ENCODE measurements around the gene CCDC200. TPM values are rescaled to one million over a fixed set of nuclear protein-coding genes. Genes with fewer than 3 reads are reported as not detected.

CCDC200 gene
- not detected in 5 replicates for total RNA-seq (2022; extraction: Qiagen RNA extraction)

GRCh38 chr17:43228020-43228782, at the start of gene CCDC200:
Gene CCDC200 (minus strand): TSS chr17:43228623. CDS start chr17:43228554, 69 bp downstream.

GRCh38 chr17:43233877-43234276, 5.5 kb upstream of the CCDC200 start, which contains the start of gene RNU2-1:
Gene RNU2-1 (minus strand): TSS chr17:43233977.

GRCh38 chr17:43211480-43212402, 16.7 kb downstream of the CCDC200 start, which contains the start of gene TMEM106A:
Gene TMEM106A (plus strand): TSS chr17:43211875. CDS start chr17:43213042, 1,167 bp downstream.

Other genes with a start within 250 kb of the CCDC200 start
- 0.63 to 1.3 TPM (median 0.87 TPM) in 5 replicates for gene PTGES3L, start 248.5 kb downstream of the CCDC200 start, total RNA-seq (2022; extraction: Qiagen RNA extraction)
- 19.0 to 20.1 TPM (median 19.6 TPM) in 5 replicates for gene RUNDC1, start 248.1 kb downstream of the CCDC200 start, total RNA-seq (2022; extraction: Qiagen RNA extraction)
- gene RPL27, start 230.2 kb downstream of the CCDC200 start, total RNA-seq (2022; extraction: Qiagen RNA extraction) = 2,911 to 3,334 TPM (median 2,945 TPM) in 5 replicates
- gene IFI35, start 221.8 kb downstream of the CCDC200 start, total RNA-seq (2022; extraction: Qiagen RNA extraction) = 17.3 to 20.9 TPM (median 19.0 TPM) in 5 replicates
- gene VAT1, start 206.2 kb downstream of the CCDC200 start, total RNA-seq (2022; extraction: Qiagen RNA extraction) = 228 to 248 TPM (median 238 TPM) in 5 replicates
- 0.13 to 0.27 TPM (median 0.14 TPM) in 5 replicates for gene RND2, start 203.4 kb downstream of the CCDC200 start, total RNA-seq (2022; extraction: Qiagen RNA extraction)
- 20.0 to 33.7 TPM (median 23.7 TPM) in 5 replicates for gene BRCA1, start 103.3 kb downstream of the CCDC200 start, total RNA-seq (2022; extraction: Qiagen RNA extraction)
- gene NBR1, start 57.4 kb downstream of the CCDC200 start, total RNA-seq (2022; extraction: Qiagen RNA extraction) = 34.4 to 47.5 TPM (median 39.4 TPM) in 5 replicates
- gene TMEM106A, start 16.7 kb downstream of the CCDC200 start, total RNA-seq (2022; extraction: Qiagen RNA extraction) = 1.0 to 1.3 TPM (median 1.1 TPM) in 5 replicates
- not detected in 5 replicates for gene RNU2-1, start 5.4 kb upstream of the CCDC200 start, total RNA-seq (2022; extraction: Qiagen RNA extraction)
- gene ARL4D, start 170.4 kb upstream of the CCDC200 start, total RNA-seq (2022; extraction: Qiagen RNA extraction) = 19.0 to 27.3 TPM (median 25.3 TPM) in 5 replicates

Data from A549 treated with AZD2906 at 1 μM for 4 hours (cell line).